ENCODE results near the gene LMBR1.

DNA sequence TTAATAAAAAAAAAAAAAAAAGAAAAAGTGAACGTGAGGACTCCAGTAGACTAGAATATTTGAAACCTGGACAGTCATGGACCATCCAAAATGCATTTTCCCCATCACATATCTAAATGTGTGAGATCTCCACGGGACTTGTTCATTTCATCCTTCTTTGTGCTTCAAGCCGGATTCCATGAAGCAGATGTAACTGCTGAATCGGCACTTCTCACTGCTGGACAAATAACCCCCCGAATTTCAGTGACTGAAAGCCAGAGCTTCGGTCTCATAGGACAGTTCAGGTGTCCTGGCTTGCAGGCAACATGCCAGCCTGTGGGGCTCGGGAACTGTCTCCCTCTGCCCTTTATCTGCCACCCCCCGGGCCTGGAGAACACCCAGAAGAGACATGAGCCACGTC lies 219.1 kb downstream of the LMBR1 start:
- TF ChIP-seq TAF1 (IDR thresholded peaks at IDR 0.05; ENCODE audit: borderline replicate concordance, insufficient read depth, low read length) (no peak), POLR2AphosphoS5 (IDR thresholded peaks at IDR 0.05; ENCODE audit: low read depth, low read length) (no peak), SIN3A (IDR thresholded peaks at IDR 0.05; ENCODE audit: borderline replicate concordance, insufficient read depth, low read length) (no peak), FOXP2 (optimal IDR thresholded peaks at IDR 0.05; ENCODE audit: borderline replicate concordance, extremely low read depth, extremely low read length, insufficient read depth) (no peak)
- TF ChIP-seq, protein P1, sequence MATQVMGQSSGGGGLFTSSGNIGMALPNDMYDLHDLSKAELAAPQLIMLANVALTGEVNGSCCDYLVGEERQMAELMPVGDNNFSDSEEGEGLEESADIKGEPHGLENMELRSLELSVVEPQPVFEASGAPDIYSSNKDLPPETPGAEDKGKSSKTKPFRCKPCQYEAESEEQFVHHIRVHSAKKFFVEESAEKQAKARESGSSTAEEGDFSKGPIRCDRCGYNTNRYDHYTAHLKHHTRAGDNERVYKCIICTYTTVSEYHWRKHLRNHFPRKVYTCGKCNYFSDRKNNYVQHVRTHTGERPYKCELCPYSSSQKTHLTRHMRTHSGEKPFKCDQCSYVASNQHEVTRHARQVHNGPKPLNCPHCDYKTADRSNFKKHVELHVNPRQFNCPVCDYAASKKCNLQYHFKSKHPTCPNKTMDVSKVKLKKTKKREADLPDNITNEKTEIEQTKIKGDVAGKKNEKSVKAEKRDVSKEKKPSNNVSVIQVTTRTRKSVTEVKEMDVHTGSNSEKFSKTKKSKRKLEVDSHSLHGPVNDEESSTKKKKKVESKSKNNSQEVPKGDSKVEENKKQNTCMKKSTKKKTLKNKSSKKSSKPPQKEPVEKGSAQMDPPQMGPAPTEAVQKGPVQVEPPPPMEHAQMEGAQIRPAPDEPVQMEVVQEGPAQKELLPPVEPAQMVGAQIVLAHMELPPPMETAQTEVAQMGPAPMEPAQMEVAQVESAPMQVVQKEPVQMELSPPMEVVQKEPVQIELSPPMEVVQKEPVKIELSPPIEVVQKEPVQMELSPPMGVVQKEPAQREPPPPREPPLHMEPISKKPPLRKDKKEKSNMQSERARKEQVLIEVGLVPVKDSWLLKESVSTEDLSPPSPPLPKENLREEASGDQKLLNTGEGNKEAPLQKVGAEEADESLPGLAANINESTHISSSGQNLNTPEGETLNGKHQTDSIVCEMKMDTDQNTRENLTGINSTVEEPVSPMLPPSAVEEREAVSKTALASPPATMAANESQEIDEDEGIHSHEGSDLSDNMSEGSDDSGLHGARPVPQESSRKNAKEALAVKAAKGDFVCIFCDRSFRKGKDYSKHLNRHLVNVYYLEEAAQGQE (IDR thresholded peaks at IDR 0.05; ENCODE audit: insufficient read depth in 1 of 2, low read depth in 2 of 2, low read length in 2 of 2) = no peak

Measured in PFSK-1 (cell line).